SK-N-SH (cell line): ENCODE data around the gene ZNF397. TPM values are rescaled to one million over a fixed set of nuclear protein-coding genes. Genes with fewer than 3 reads are reported as not detected.

Experiments used
- CTCF ChIA-PET: fragments of 300-600, 350-600 bp; formaldehyde crosslinking; extraction: SDS; loops from one replicate; lab custom pipeline; 2021; lab: Yijun Ruan, JAX
- POLR2A ChIA-PET: fragments of 350-600 bp; sonication (Branson Sonifier 250); formaldehyde crosslinking; extraction: SDS; loops from one replicate; lab custom pipeline; 2020; ENCODE audit warnings: antibody characterized with exemption, inconsistent platforms; lab: Yijun Ruan, JAX
- DNase-seq: peaks from one replicate; pipeline ENCODE4 v3.0.0; 2012
- H2AFZ ChIP-seq: fragments of 200-600 bp; sonication (generic); 2 replicates; pipeline ENCODE4 v1.8.1; 2016; ENCODE audit warnings: antibody characterized with exemption, mild to moderate bottlenecking, low read depth
- H3F3A ChIP-seq: fragments of 200-600 bp; sonication (generic); replicated peaks from 2 replicates; pipeline ENCODE3; 2016; ENCODE audit warnings: antibody characterized with exemption, mild to moderate bottlenecking; ENCODE audit not compliant: insufficient read depth
- H3K27ac ChIP-seq, 2 experiments: fragments of 200-500 bp in 1 of 2; fragments of 200-600 bp in 1 of 2; sonication (Bioruptor generic) in 1 of 2; sonication (generic), shearing (Covaris generic) in 1 of 2; 2 replicates each; pipeline versions ENCODE4 v1.5.1 to v1.6.1; 2014 to 2016; ENCODE audit warnings: low read depth in 2 of 2, inconsistent platforms in 1 of 2, low read length in 1 of 2, mild to moderate bottlenecking in 1 of 2, mixed read lengths in 1 of 2
- H3K27me3 ChIP-seq: fragments of 200-600 bp; sonication (generic), shearing (Covaris generic); 2 replicates; pipeline ENCODE4 v1.6.1; 2016; ENCODE audit warnings: mixed run types; ENCODE audit not compliant: insufficient read depth
- H3K36me3 ChIP-seq, 2 experiments: fragments of 200-500 bp in 1 of 2; fragments of 200-600 bp in 1 of 2; sonication (Bioruptor generic) in 1 of 2; sonication (generic) in 1 of 2; replicated peaks in 1 of 2; 2 replicates each; pipeline versions ENCODE3 to v1.5.1; 2014 to 2016; ENCODE audit warnings: low read length in 1 of 2, mild to moderate bottlenecking in 1 of 2; ENCODE audit not compliant: insufficient read depth in 2 of 2, control insufficient read depth in 1 of 2
- H3K4me1 ChIP-seq, 2 experiments: fragments of 200-500 bp in 1 of 2; fragments of 200-600 bp in 1 of 2; sonication (Bioruptor generic) in 1 of 2; sonication (generic), shearing (Covaris generic) in 1 of 2; 2 replicates each; pipeline versions ENCODE4 v1.5.1 to v1.6.1; 2014 to 2016; ENCODE audit warnings: low read depth in 1 of 2, low read length in 1 of 2, mixed run types in 1 of 2; ENCODE audit not compliant: insufficient read depth in 2 of 2, control insufficient read depth in 1 of 2
- H3K4me2 ChIP-seq: fragments of 200-600 bp; sonication (generic), shearing (Covaris generic); 2 replicates; pipeline ENCODE4 v1.6.1; 2017; ENCODE audit warnings: mixed run types
- H3K4me3 ChIP-seq, 2 experiments: fragments of 200-500 bp in 1 of 2; fragments of 200-600 bp in 1 of 2; sonication (Bioruptor generic) in 1 of 2; sonication (generic), shearing (Covaris generic) in 1 of 2; 2 replicates each; pipeline versions ENCODE4 v1.5.1 to v1.8.1; 2014 to 2016; ENCODE audit warnings: low read depth in 2 of 2, inconsistent platforms in 1 of 2, low read length in 1 of 2, mild to moderate bottlenecking in 1 of 2, mixed read lengths in 1 of 2, moderate library complexity in 1 of 2
- H3K79me2 ChIP-seq: fragments of 200-600 bp; sonication (generic); 2 replicates; pipeline ENCODE4 v1.8.1; 2017; ENCODE audit warnings: mild to moderate bottlenecking; ENCODE audit not compliant: insufficient read depth
- H3K9ac ChIP-seq: fragments of 200-600 bp; sonication (generic); 2 replicates; pipeline ENCODE4 v1.6.1; 2017; ENCODE audit warnings: mixed run types
- H3K9me2 ChIP-seq: fragments of 200-600 bp; sonication (generic); 2 replicates; pipeline ENCODE4 v1.6.1; 2017; ENCODE audit warnings: mixed run types
- H3K9me3 ChIP-seq: fragments of 200-600 bp; sonication (generic); 2 replicates; pipeline ENCODE4 v1.6.1; 2017; ENCODE audit warnings: mixed run types, mild to moderate bottlenecking, moderate library complexity
- H4K20me1 ChIP-seq: fragments of 200-600 bp; sonication (generic); 2 replicates; pipeline ENCODE4 v1.6.1; 2017; ENCODE audit warnings: mild to moderate bottlenecking, mixed run types; ENCODE audit not compliant: insufficient read depth
- CHD2 ChIP-seq: fragments of 150-350 bp; IDR thresholded peaks from 2 replicates; pipeline ENCODE4 v1.6.1; 2018; ENCODE audit warnings: low read length; ENCODE audit not compliant: partially characterized antibody
- ELF1 ChIP-seq: IDR thresholded peaks from 2 replicates; pipeline ENCODE4 v1.4.0; 2012
- EP300 ChIP-seq, 2 experiments: IDR thresholded peaks; 2 replicates each; pipeline versions ENCODE4 v1.4.0 to v1.6.1; 2012; ENCODE audit warnings: borderline replicate concordance in 1 of 2, low read depth in 1 of 2, low read length in 1 of 2
- FOXJ3 ChIP-seq: sonication (generic); formaldehyde crosslinking; IDR thresholded peaks from 2 replicates; pipeline ENCODE4 v1.5.1; 2020; ENCODE audit warnings: mild to moderate bottlenecking, missing genetic modification reagents
- GABPA ChIP-seq: IDR thresholded peaks from 2 replicates; pipeline ENCODE4 v1.4.0; 2012; ENCODE audit warnings: low read depth, mild to moderate bottlenecking
- JUND ChIP-seq: IDR thresholded peaks from 2 replicates; pipeline ENCODE4 v1.4.0; 2012
- MEF2A ChIP-seq: IDR thresholded peaks from 2 replicates; pipeline ENCODE4 v1.4.0; 2012; ENCODE audit warnings: low read depth, borderline replicate concordance
- NFIC ChIP-seq: IDR thresholded peaks from 2 replicates; pipeline ENCODE4 v1.4.0; 2012; ENCODE audit warnings: borderline replicate concordance
- NRF1 ChIP-seq: IDR thresholded peaks from 2 replicates; pipeline ENCODE4 v1.6.1; 2012; ENCODE audit warnings: low read depth, mild to moderate bottlenecking, low read length
- POLR2AphosphoS5 ChIP-seq: IDR thresholded peaks from 2 replicates; pipeline ENCODE4 v1.6.1; 2012; ENCODE audit warnings: low read depth, low read length
- RAD21 ChIP-seq: IDR thresholded peaks from 2 replicates; pipeline ENCODE4 v1.6.1; 2012; ENCODE audit warnings: mild to moderate bottlenecking, low read length
- RCOR1 ChIP-seq: fragments of 150-350 bp; IDR thresholded peaks from 2 replicates; pipeline ENCODE4 v1.6.1; 2017; ENCODE audit warnings: antibody characterized with exemption, low read length
- RFX5 ChIP-seq: IDR thresholded peaks from 2 replicates; pipeline ENCODE4 v1.6.1; 2012; ENCODE audit warnings: mild to moderate bottlenecking, improper control_type of control experiment, low read length
- RXRA ChIP-seq: IDR thresholded peaks from 2 replicates; pipeline ENCODE4 v1.4.0; 2012; ENCODE audit warnings: low read depth, mild to moderate bottlenecking, borderline replicate concordance
- SIN3A ChIP-seq: IDR thresholded peaks from 2 replicates; pipeline ENCODE4 v1.6.1; 2012; ENCODE audit warnings: low read depth, mild to moderate bottlenecking, low read length, moderate library complexity, borderline replicate concordance
- TAF1 ChIP-seq: IDR thresholded peaks from 2 replicates; pipeline ENCODE4 v1.6.1; 2012; ENCODE audit warnings: low read depth, mild to moderate bottlenecking, low read length, moderate library complexity, borderline replicate concordance
- TCF12 ChIP-seq: IDR thresholded peaks from 2 replicates; pipeline ENCODE4 v1.4.0; 2012
- YY1 ChIP-seq: IDR thresholded peaks from 2 replicates; pipeline ENCODE4 v1.4.0; 2012; ENCODE audit warnings: low read depth, mild to moderate bottlenecking
- WGBS: methylation state at CpG from one replicate; pipeline ENCODE4 v1.1.6; 2017; ENCODE audit warnings: low lambda C conversion rate; 5-methylcytosine and 5-hydroxymethylcytosine counted together
- polyA plus RNA-seq, 3 experiments: library from polyadenylated mRNA; depleted of rRNA; stranded (reverse); fragments of >200 nt; gene quantifications; 2 replicates each; pipeline ENCODE4 v1.2.3, GENCODE V29; 2012
- TF ChIP-seq, protein P1 (sequence below): IDR thresholded peaks from 2 replicates; pipeline ENCODE4 v1.6.1; 2012; ENCODE audit warnings: mild to moderate bottlenecking, low read depth, low read length, moderate library complexity
- TF ChIP-seq, protein P2 (sequence below): IDR thresholded peaks from 2 replicates; pipeline ENCODE4 v1.4.0; 2012; ENCODE audit warnings: low read depth, borderline replicate concordance
- TF ChIP-seq, protein P3 (sequence below): fragments of 150-350 bp; IDR thresholded peaks from 2 replicates; pipeline ENCODE4 v1.6.1; 2016; ENCODE audit warnings: mild to moderate bottlenecking, low read depth, low read length
- TF ChIP-seq, protein P4 (sequence below): IDR thresholded peaks from 2 replicates; pipeline ENCODE4 v1.4.0; 2012; ENCODE audit warnings: low read depth
- TF ChIP-seq, protein P5 (sequence below): IDR thresholded peaks from 2 replicates; pipeline ENCODE4 v1.4.0; 2012; ENCODE audit warnings: low read depth, borderline replicate concordance

Gene ZNF397
- 4.8 and 7.4 TPM in 2 replicates for polyA plus RNA-seq (2012; rRNA removed)
- 5.9 and 6.4 TPM in 2 replicates for polyA plus RNA-seq (2012; cell fraction: cytosol; rRNA removed)
- 11.0 and 16.8 TPM in 2 replicates for polyA plus RNA-seq (2012; cell fraction: nucleus; rRNA removed)

DNA sequence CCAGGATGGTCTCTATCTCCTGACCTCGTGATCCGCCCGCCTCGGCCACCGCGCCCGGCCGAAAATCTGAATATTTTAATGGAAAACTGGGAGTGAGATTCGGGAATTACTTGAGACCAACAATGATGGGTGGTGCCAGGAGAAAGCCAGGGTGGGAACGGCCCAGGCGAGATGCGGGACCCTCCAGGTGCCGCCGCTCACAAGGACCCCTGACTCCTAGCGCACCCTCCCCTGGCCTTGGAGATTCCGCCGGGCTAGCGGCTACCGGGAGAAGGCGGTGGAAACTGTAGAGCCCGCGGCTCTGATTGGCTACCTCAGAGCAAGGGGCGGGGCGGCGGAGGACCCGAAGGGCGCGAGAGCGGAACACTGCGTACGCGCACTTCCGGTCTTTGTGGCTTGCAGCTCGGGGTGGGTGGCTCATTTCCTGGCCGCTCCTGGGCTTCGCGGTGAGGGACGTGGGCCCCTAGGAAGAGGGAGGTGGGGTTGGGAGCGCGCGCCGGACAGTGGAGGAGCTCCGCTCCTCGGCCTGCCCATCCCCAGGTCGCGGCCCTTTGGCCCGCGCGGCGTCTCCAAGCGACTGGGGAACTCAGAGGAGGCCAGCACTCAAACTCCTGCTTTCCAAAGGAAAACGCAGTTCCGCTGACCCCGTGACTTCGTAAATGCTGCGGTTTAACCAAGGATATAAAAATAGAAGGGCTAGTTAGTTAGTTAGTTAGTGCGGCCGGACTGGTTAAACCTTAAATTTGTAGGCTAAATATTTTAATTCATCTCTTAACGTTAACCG lies at the start of gene ZNF397:
Gene ZNF397, plus strand, starts transcription at position 371 of the 784 bp plus-strand sequence. CDS start 1,437 bp downstream, outside the sequence.
- Histone ChIP-seq H3K4me3 (peak within 1 kb of the TSS; percentile 65), H3K9ac (peak within 1 kb of the TSS; percentile 96), H3K4me2 (peak within 1 kb of the TSS; percentile 87), H3K79me2 (peaks cover 20% of the 10 kb centered on the region; the same call in 1 of the 2 replicates), H3K36me3 (peaks cover 36 to 38% of the 10 kb centered on the region in 2 experiments), H3K4me1 (peaks cover 3 to 10% of the 10 kb centered on the region in 2 experiments; a peak in 3 of 4 replicates), H3K27me3 (no peaks in the 10 kb centered on the region), H3K9me3 (no peaks in the 10 kb centered on the region), H4K20me1 (no peaks in the 10 kb centered on the region), H3K27ac (peak within 1 kb of the TSS; percentile 95 to 97), H3F3A (no peaks in the 10 kb centered on the region), H3K9me2 (no peaks in the 10 kb centered on the region), H2AFZ (peak within 1 kb of the TSS; percentile 91)
- POLR2A ChIA-PET, result interaction anchor here (0.7 to 2.4 kb wide), 9 partner anchors 9 to 353 kb away, joined by 3 to 16 read pairs (median 6); partner anchors contain the start of genes INO80C, ZNF24 and ZSCAN30
- CTCF ChIA-PET, result interaction anchor here (1.5 to 2.4 kb wide), 2 partner anchors 10 to 114 kb away, joined by 3 to 10 read pairs; no protein-coding TSS in a partner anchor
- TF ChIP-seq, protein P1, sequence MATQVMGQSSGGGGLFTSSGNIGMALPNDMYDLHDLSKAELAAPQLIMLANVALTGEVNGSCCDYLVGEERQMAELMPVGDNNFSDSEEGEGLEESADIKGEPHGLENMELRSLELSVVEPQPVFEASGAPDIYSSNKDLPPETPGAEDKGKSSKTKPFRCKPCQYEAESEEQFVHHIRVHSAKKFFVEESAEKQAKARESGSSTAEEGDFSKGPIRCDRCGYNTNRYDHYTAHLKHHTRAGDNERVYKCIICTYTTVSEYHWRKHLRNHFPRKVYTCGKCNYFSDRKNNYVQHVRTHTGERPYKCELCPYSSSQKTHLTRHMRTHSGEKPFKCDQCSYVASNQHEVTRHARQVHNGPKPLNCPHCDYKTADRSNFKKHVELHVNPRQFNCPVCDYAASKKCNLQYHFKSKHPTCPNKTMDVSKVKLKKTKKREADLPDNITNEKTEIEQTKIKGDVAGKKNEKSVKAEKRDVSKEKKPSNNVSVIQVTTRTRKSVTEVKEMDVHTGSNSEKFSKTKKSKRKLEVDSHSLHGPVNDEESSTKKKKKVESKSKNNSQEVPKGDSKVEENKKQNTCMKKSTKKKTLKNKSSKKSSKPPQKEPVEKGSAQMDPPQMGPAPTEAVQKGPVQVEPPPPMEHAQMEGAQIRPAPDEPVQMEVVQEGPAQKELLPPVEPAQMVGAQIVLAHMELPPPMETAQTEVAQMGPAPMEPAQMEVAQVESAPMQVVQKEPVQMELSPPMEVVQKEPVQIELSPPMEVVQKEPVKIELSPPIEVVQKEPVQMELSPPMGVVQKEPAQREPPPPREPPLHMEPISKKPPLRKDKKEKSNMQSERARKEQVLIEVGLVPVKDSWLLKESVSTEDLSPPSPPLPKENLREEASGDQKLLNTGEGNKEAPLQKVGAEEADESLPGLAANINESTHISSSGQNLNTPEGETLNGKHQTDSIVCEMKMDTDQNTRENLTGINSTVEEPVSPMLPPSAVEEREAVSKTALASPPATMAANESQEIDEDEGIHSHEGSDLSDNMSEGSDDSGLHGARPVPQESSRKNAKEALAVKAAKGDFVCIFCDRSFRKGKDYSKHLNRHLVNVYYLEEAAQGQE, result no peak
- TF ChIP-seq NRF1 (peak; percentile 22; the same call in 1 of the 2 replicates), CHD2 (peak; percentile 86), TCF12 (no peak; the same call in 1 of the 2 replicates), POLR2AphosphoS5 (peak; percentile 93), NFIC (no peak), ELF1 (peak; percentile 89), TAF1 (peak; percentile 95), RXRA (no peak), SIN3A (peak; percentile 32; the same call in 1 of the 2 replicates), GABPA (peak; percentile 84), FOXJ3 (CRISPR knock-in tag) (no peak), RAD21 (peak; percentile 8; the same call in 1 of the 2 replicates), MEF2A (no peak), YY1 (peak; percentile 71; the same call in 1 of the 2 replicates), RFX5 (0 out of 2 replicates have a peak, but pooled peaks have one; percentile 41), RCOR1 (no peak), JUND (no peak), EP300 (IDR thresholded peaks at IDR 0.05; ENCODE audit: borderline replicate concordance in 1 of 2, low read depth in 1 of 2, low read length in 1 of 2) (peak in 1 of 2 experiments; percentile 42; a peak in 1 of 4 replicates)
- TF ChIP-seq, protein P2, sequence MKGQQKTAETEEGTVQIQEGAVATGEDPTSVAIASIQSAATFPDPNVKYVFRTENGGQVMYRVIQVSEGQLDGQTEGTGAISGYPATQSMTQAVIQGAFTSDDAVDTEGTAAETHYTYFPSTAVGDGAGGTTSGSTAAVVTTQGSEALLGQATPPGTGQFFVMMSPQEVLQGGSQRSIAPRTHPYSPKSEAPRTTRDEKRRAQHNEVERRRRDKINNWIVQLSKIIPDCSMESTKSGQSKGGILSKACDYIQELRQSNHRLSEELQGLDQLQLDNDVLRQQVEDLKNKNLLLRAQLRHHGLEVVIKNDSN, result peak; percentile 28; the same call in 1 of the 2 replicates
- TF ChIP-seq, protein P3, sequence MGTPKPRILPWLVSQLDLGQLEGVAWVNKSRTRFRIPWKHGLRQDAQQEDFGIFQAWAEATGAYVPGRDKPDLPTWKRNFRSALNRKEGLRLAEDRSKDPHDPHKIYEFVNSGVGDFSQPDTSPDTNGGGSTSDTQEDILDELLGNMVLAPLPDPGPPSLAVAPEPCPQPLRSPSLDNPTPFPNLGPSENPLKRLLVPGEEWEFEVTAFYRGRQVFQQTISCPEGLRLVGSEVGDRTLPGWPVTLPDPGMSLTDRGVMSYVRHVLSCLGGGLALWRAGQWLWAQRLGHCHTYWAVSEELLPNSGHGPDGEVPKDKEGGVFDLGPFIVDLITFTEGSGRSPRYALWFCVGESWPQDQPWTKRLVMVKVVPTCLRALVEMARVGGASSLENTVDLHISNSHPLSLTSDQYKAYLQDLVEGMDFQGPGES, result peak; percentile 39
- TF ChIP-seq, protein P4, sequence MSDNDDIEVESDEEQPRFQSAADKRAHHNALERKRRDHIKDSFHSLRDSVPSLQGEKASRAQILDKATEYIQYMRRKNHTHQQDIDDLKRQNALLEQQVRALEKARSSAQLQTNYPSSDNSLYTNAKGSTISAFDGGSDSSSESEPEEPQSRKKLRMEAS, result peak; percentile 68; the same call in 1 of the 2 replicates
- TF ChIP-seq, protein P5, sequence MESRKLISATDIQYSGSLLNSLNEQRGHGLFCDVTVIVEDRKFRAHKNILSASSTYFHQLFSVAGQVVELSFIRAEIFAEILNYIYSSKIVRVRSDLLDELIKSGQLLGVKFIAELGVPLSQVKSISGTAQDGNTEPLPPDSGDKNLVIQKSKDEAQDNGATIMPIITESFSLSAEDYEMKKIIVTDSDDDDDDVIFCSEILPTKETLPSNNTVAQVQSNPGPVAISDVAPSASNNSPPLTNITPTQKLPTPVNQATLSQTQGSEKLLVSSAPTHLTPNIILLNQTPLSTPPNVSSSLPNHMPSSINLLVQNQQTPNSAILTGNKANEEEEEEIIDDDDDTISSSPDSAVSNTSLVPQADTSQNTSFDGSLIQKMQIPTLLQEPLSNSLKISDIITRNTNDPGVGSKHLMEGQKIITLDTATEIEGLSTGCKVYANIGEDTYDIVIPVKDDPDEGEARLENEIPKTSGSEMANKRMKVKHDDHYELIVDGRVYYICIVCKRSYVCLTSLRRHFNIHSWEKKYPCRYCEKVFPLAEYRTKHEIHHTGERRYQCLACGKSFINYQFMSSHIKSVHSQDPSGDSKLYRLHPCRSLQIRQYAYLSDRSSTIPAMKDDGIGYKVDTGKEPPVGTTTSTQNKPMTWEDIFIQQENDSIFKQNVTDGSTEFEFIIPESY, result peak; percentile 62; the same call in 1 of the 2 replicates
- WGBS, result 1% methylated on average over 38 of the region's 60 CpGs
- DNase-seq, result peak; percentile 94
